ENCODE results near the gene SMYD3.

DNA sequence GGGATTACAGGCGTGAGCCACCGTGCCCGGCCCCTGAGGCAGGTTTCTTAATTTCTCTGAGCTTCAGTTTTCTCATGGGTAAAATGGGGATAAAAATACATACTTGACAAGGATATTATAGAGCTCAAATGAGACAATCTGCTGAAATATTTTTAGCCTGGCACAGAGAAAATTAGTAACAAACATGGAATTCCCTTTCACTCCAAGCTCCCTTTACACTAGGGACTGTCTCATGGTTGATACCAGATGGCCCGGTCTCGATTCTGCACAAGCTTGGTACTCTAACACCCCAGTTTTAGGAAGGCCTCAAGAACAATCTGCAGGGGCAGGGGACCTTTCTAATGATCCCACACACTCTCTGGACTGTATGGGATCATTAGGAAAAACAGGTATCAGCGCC is 671.7 kb downstream of the SMYD3 start:
- TF ChIP-seq EP300 (IDR thresholded peaks at IDR 0.05): no peak
- TF ChIP-seq, protein P1, sequence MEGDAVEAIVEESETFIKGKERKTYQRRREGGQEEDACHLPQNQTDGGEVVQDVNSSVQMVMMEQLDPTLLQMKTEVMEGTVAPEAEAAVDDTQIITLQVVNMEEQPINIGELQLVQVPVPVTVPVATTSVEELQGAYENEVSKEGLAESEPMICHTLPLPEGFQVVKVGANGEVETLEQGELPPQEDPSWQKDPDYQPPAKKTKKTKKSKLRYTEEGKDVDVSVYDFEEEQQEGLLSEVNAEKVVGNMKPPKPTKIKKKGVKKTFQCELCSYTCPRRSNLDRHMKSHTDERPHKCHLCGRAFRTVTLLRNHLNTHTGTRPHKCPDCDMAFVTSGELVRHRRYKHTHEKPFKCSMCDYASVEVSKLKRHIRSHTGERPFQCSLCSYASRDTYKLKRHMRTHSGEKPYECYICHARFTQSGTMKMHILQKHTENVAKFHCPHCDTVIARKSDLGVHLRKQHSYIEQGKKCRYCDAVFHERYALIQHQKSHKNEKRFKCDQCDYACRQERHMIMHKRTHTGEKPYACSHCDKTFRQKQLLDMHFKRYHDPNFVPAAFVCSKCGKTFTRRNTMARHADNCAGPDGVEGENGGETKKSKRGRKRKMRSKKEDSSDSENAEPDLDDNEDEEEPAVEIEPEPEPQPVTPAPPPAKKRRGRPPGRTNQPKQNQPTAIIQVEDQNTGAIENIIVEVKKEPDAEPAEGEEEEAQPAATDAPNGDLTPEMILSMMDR (IDR thresholded peaks at IDR 0.05): no peak
- TF ChIP-seq POLR2AphosphoS5 (IDR thresholded peaks at IDR 0.05): no peak
- no peak for TF ChIP-seq POLR2A (IDR thresholded peaks at IDR 0.05; ENCODE audit: low read depth)
